ENCODE results near the gene ST6GALNAC3. TPM values are rescaled to one million over a fixed set of nuclear protein-coding genes. Genes with fewer than 3 reads are reported as not detected.

Gene ST6GALNAC3
- total RNA-seq, 1 experiment from 2014 or later: 0.03 TPM

- Histone ChIP-seq H3K9me3 (ENCODE audit: control insufficient read depth, insufficient read depth, low read depth, low read length) (no peaks in the 10 kb centered on the region), H3K27me3 (ENCODE audit: control insufficient read depth, insufficient read depth, low read length) (peaks cover 6% of the 10 kb centered on the region), H3K4me1 (ENCODE audit: control insufficient read depth, insufficient read depth, low read length) (no peaks in the 10 kb centered on the region), H3K4me3 (ENCODE audit: low read depth in 2 of 2, low read length in 2 of 2) (no peak overlapping the region), H3K27ac (ENCODE audit: low read length) (no peak overlapping the region), H3K36me3 (ENCODE audit: control insufficient read depth, insufficient read depth, low read length) (no peaks in the 10 kb centered on the region)
- in situ Hi-C loops (cut with HindIII; ENCODE audit: low pct_unique_long_range_greater_than_20kb, low sequenced_read_pairs) (no loop called here), intact Hi-C loops (cut with micrococcal nuclease; ENCODE audit: unreplicated experiment) (loop anchor here (10.0 kb wide), 1 partner anchor 151 kb away; no protein-coding TSS in a partner anchor)
- ATAC-seq (no peak), DNase-seq (ENCODE audit: low read depth, low spot score) (no peak)
- TF ChIP-seq TCF7L2 (IDR thresholded peaks at IDR 0.05; ENCODE audit: low read depth, low read length): no peak
- TF ChIP-seq POLR2AphosphoS5 (IDR thresholded peaks at IDR 0.05; ENCODE audit: low read depth, low read length): no peak
- TF ChIP-seq SIN3A (IDR thresholded peaks at IDR 0.05; ENCODE audit: borderline replicate concordance, insufficient read depth, low read depth, low read length): no peak
- TF ChIP-seq REST (IDR thresholded peaks at IDR 0.05; ENCODE audit: insufficient read depth in 1 of 2, low read depth in 2 of 2, low read length in 1 of 2): no peak
- no peak for TF ChIP-seq CTCF (IDR thresholded peaks at IDR 0.05)
- CTCF ChIA-PET: no interaction called here
- POLR2A ChIA-PET: interaction anchor here (0.6 kb wide), 1 partner anchor 1537 kb away, joined by 3 read pairs; no protein-coding TSS in a partner anchor
- no TSS peak for BruUV-seq (replicated peaks)
These were observed 71.6 kb downstream of the ST6GALNAC3 start for GRCh38 chr1:76146184-76146583.

- POLR2A ChIA-PET: interaction anchor here (0.5 kb wide), 1 partner anchor 146 kb away, joined by 3 read pairs; no protein-coding TSS in a partner anchor
- Histone ChIP-seq H3K4me1 (ENCODE audit: control insufficient read depth, insufficient read depth, low read length) (no peaks in the 10 kb centered on the region), H3K4me3 (ENCODE audit: low read depth in 2 of 2, low read length in 2 of 2) (no peak overlapping the region), H3K36me3 (ENCODE audit: control insufficient read depth, insufficient read depth, low read length) (no peaks in the 10 kb centered on the region), H3K27ac (ENCODE audit: low read length) (no peak overlapping the region), H3K9me3 (ENCODE audit: control insufficient read depth, insufficient read depth, low read depth, low read length) (no peaks in the 10 kb centered on the region), H3K27me3 (ENCODE audit: control insufficient read depth, insufficient read depth, low read length) (peaks cover 8% of the 10 kb centered on the region)
- intact Hi-C loops (cut with micrococcal nuclease; ENCODE audit: unreplicated experiment): loop anchor here (10.0 kb wide), 1 partner anchor 153 kb away; no protein-coding TSS in a partner anchor
- in situ Hi-C loops (cut with HindIII; ENCODE audit: low pct_unique_long_range_greater_than_20kb, low sequenced_read_pairs): no loop called here
- TF ChIP-seq SIN3A (IDR thresholded peaks at IDR 0.05; ENCODE audit: borderline replicate concordance, insufficient read depth, low read depth, low read length) (no peak), TCF7L2 (IDR thresholded peaks at IDR 0.05; ENCODE audit: low read depth, low read length) (no peak), POLR2AphosphoS5 (IDR thresholded peaks at IDR 0.05; ENCODE audit: low read depth, low read length) (no peak), REST (IDR thresholded peaks at IDR 0.05; ENCODE audit: insufficient read depth in 1 of 2, low read depth in 2 of 2, low read length in 1 of 2) (no peak), CTCF (IDR thresholded peaks at IDR 0.05) (no peak)
- CTCF ChIA-PET: no interaction called here
- ATAC-seq (no peak), DNase-seq (ENCODE audit: low read depth, low spot score) (no peak)
- BruUV-seq (replicated peaks): no TSS peak
These were observed 73.4 kb downstream of the ST6GALNAC3 start for GRCh38 chr1:76147917-76148316.
